HL-60 (cell line): ENCODE results near the gene RPS4Y2.

Experiments used
- DNase-seq, 2 experiments: peaks; one replicate each; pipeline ENCODE4 v3.0.0-alpha.2; 2010 to 2020; ENCODE audit warnings: low read depth in 1 of 2, low spot score in 1 of 2
- H3K27ac ChIP-seq: fragments of 250-450 bp; sonication (Bioruptor Pico); replicated peaks from 2 replicates; pipeline ENCODE4 v1.5.1; 2020; ENCODE audit warnings: mild to moderate bottlenecking, moderate library complexity
- H3K27me3 ChIP-seq: fragments of 250-450 bp; sonication (Bioruptor Pico); 2 replicates; pipeline ENCODE4 v1.5.1; 2021; ENCODE audit warnings: mild to moderate bottlenecking, moderate library complexity; ENCODE audit not compliant: insufficient read depth, poor library complexity, severe bottlenecking
- H3K4me3 ChIP-seq: replicated peaks from 2 replicates; pipeline ENCODE4 v1.5.1; 2011; ENCODE audit warnings: mild to moderate bottlenecking, control low read depth, low read length; ENCODE audit not compliant: insufficient read depth
- GABPA ChIP-seq: IDR thresholded peaks from 2 replicates; pipeline ENCODE4 v1.6.1; 2012; ENCODE audit warnings: low read depth
- POLR2AphosphoS5 ChIP-seq: IDR thresholded peaks from 2 replicates; pipeline ENCODE4 v1.6.1; 2012; ENCODE audit warnings: low read depth
- SPI1 ChIP-seq: IDR thresholded peaks from 2 replicates; pipeline ENCODE4 v1.6.1; 2012; ENCODE audit warnings: low read depth, mild to moderate bottlenecking, borderline replicate concordance
- TF ChIP-seq, protein P1 (sequence below): IDR thresholded peaks from one replicate; pipeline ENCODE4 v1.5.1; 2011; ENCODE audit warnings: low read length, control low read depth, inconsistent platforms; ENCODE audit not compliant: insufficient read depth
- TF ChIP-seq, protein P2 (sequence below): IDR thresholded peaks from 2 replicates; pipeline ENCODE4 v1.6.1; 2012; ENCODE audit warnings: low read depth; ENCODE audit not compliant: insufficient replicate concordance

RPS4Y2 gene

DNA sequence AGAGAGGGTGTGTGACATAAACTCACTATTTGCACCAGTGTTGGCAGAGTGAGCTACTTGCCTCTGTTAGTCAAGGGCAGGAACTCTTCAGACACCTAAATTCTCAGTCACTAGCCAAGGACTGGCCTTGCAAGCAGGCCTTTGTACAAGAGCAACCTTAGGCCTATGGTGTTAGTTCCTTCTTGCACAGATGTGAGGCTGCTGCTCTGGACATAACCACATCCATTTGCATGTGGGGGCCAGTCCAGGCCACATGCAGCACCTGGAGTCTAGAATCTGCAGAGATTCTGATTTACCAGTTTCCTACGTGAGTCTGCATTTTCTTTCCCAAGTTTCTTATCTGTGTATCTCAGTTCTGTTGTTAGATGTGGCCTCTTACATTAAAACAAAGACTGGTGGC is 20.7 kb upstream of the RPS4Y2 start:
- TF ChIP-seq, protein P1, sequence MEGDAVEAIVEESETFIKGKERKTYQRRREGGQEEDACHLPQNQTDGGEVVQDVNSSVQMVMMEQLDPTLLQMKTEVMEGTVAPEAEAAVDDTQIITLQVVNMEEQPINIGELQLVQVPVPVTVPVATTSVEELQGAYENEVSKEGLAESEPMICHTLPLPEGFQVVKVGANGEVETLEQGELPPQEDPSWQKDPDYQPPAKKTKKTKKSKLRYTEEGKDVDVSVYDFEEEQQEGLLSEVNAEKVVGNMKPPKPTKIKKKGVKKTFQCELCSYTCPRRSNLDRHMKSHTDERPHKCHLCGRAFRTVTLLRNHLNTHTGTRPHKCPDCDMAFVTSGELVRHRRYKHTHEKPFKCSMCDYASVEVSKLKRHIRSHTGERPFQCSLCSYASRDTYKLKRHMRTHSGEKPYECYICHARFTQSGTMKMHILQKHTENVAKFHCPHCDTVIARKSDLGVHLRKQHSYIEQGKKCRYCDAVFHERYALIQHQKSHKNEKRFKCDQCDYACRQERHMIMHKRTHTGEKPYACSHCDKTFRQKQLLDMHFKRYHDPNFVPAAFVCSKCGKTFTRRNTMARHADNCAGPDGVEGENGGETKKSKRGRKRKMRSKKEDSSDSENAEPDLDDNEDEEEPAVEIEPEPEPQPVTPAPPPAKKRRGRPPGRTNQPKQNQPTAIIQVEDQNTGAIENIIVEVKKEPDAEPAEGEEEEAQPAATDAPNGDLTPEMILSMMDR, result no peak
- DNase-seq, result no peak

DNA sequence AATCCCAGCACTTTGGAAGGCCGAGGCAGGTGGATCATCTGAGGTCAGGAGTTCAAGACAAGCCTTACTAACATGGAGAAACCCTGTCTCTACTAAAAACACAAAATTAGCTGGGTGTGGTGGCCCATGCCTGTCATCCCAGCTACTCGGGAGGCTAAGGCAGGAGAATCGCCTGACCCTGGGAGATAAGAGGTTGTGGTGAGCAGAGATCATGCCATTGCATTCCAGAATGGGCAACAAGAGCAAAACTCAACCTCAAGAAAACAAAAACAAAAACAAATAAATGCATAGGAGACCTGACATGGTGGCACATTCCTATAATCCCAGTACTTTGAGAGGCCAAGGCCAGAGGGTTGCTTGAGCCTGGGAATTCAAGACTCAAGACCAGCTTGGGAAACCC is 16.1 kb upstream of the RPS4Y2 start:
- H3K27ac ChIP-seq, result no peak overlapping the region
- no peak for DNase-seq
- no peaks in the 10 kb centered on the region for H3K27me3 ChIP-seq
- TF ChIP-seq SPI1 (no peak), POLR2AphosphoS5 (no peak), GABPA (no peak)
- TF ChIP-seq, protein P1, result no peak
- TF ChIP-seq, protein P2, sequence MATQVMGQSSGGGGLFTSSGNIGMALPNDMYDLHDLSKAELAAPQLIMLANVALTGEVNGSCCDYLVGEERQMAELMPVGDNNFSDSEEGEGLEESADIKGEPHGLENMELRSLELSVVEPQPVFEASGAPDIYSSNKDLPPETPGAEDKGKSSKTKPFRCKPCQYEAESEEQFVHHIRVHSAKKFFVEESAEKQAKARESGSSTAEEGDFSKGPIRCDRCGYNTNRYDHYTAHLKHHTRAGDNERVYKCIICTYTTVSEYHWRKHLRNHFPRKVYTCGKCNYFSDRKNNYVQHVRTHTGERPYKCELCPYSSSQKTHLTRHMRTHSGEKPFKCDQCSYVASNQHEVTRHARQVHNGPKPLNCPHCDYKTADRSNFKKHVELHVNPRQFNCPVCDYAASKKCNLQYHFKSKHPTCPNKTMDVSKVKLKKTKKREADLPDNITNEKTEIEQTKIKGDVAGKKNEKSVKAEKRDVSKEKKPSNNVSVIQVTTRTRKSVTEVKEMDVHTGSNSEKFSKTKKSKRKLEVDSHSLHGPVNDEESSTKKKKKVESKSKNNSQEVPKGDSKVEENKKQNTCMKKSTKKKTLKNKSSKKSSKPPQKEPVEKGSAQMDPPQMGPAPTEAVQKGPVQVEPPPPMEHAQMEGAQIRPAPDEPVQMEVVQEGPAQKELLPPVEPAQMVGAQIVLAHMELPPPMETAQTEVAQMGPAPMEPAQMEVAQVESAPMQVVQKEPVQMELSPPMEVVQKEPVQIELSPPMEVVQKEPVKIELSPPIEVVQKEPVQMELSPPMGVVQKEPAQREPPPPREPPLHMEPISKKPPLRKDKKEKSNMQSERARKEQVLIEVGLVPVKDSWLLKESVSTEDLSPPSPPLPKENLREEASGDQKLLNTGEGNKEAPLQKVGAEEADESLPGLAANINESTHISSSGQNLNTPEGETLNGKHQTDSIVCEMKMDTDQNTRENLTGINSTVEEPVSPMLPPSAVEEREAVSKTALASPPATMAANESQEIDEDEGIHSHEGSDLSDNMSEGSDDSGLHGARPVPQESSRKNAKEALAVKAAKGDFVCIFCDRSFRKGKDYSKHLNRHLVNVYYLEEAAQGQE, result no peak
- no peak overlapping the region for H3K4me3 ChIP-seq

More for the DNA sequence above, 20.7 kb upstream of the RPS4Y2 start:
- no peak overlapping the region for H3K4me3 ChIP-seq
- H3K27me3 ChIP-seq, result no peaks in the 10 kb centered on the region
- no peak overlapping the region for H3K27ac ChIP-seq

DNA sequence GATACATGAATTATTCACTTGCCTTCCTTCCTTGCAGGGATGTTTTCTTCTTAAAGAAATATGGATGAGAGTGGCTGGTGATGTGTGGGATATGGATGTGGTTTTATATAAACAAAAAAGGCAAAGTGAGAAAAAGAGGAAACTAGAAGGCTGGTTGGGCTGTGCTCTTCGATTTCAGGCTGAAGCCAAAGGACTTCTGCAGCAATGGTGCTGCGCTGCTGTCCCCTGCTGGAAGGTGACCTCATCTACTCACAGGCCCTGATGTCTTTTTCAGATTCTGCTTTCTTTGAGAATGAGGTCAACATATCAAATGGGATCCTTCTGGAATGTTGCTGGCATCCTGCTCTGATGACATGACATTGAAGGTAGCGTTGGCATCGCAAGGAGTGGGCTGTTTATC is 15.3 kb upstream of the RPS4Y2 start:
- H3K4me3 ChIP-seq, result no peak overlapping the region
- H3K27me3 ChIP-seq, result no peaks in the 10 kb centered on the region
- no peak for TF ChIP-seq SPI1
- no peak overlapping the region for H3K27ac ChIP-seq
- no peak for DNase-seq

DNA sequence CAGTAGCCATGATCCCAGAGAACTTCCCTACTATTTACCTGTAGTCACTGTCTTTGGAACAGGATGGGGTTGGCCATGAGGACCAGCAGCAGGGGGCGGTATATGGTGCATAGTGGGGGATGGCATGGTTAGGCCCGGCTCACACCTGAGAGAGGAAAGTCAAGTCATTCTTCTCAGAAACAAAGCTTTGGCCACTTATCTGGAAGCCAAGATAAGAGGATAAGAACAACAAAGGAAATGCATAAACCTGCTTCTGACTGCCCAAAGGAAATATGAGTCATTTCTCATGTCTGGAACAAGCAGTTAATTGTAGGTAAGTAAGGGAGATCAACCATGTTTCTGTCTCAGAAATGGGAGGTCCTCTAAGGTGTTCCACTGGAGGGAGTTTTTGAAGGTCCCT is 10.8 kb upstream of the RPS4Y2 start:
- DNase-seq, result no peak
- TF ChIP-seq, protein P1, result no peak
- no peak for TF ChIP-seq POLR2AphosphoS5
- no peak for TF ChIP-seq GABPA
- TF ChIP-seq, protein P2, result no peak
- no peak for TF ChIP-seq SPI1
- H3K27me3 ChIP-seq, result no peaks in the 10 kb centered on the region
- no peak overlapping the region for H3K4me3 ChIP-seq
- no peak overlapping the region for H3K27ac ChIP-seq
